ENCODE results near the gene NUP50. TPM values are rescaled to one million over a fixed set of nuclear protein-coding genes. Genes with fewer than 3 reads are reported as not detected.

Gene NUP50
- total RNA-seq, 1 donor from 2014 or later, result 166 TPM

GRCh38 chr22:45192701-45193187, 29.0 kb downstream of the NUP50 start:
- intact Hi-C loops (cut with micrococcal nuclease), result no loop called here

GRCh38 chr22:45194686-45195085, 31.0 kb downstream of the NUP50 start:
- intact Hi-C loops (cut with micrococcal nuclease), result no loop called here

GRCh38 chr22:45195616-45196015, 31.9 kb downstream of the NUP50 start:
- intact Hi-C loops (cut with micrococcal nuclease), result no loop called here

- intact Hi-C loops (cut with micrococcal nuclease), result no loop called here
Observed at GRCh38 chr22:45196308-45196707, 32.6 kb downstream of the NUP50 start.

GRCh38 chr22:45196926-45197605, 33.3 kb downstream of the NUP50 start:
- intact Hi-C loops (cut with micrococcal nuclease), result no loop called here

GRCh38 chr22:45197606-45198462, 34.1 kb downstream of the NUP50 start:
- intact Hi-C loops (cut with micrococcal nuclease), result no loop called here

GRCh38 chr22:45198463-45198795, 34.7 kb downstream of the NUP50 start:
- intact Hi-C loops (cut with micrococcal nuclease), result no loop called here

GRCh38 chr22:45199723-45200122, 36.0 kb downstream of the NUP50 start:
- intact Hi-C loops (cut with micrococcal nuclease), result no loop called here

- intact Hi-C loops (cut with micrococcal nuclease), result no loop called here
Observed at GRCh38 chr22:45200230-45200629, 36.5 kb downstream of the NUP50 start.

GRCh38 chr22:45200860-45201511, 37.3 kb downstream of the NUP50 start:
- intact Hi-C loops (cut with micrococcal nuclease), result no loop called here

GRCh38 chr22:45201678-45202332, 38.1 kb downstream of the NUP50 start:
- intact Hi-C loops (cut with micrococcal nuclease), result no loop called here

- intact Hi-C loops (cut with micrococcal nuclease), result no loop called here
Observed at GRCh38 chr22:45202333-45203149, 38.8 kb downstream of the NUP50 start.

- intact Hi-C loops (cut with micrococcal nuclease), result no loop called here
Observed at GRCh38 chr22:45203150-45203951, 39.6 kb downstream of the NUP50 start.

GRCh38 chr22:45204241-45204640, 40.5 kb downstream of the NUP50 start:
- intact Hi-C loops (cut with micrococcal nuclease), result no loop called here

- intact Hi-C loops (cut with micrococcal nuclease), result no loop called here
Observed at GRCh38 chr22:45204819-45205218, 41.1 kb downstream of the NUP50 start.

- intact Hi-C loops (cut with micrococcal nuclease), result no loop called here
Observed at GRCh38 chr22:45205276-45205925, 41.7 kb downstream of the NUP50 start.

- intact Hi-C loops (cut with micrococcal nuclease), result no loop called here
Observed at GRCh38 chr22:45206233-45206632, 42.5 kb downstream of the NUP50 start.

GRCh38 chr22:45207533-45207932, 43.8 kb downstream of the NUP50 start:
- intact Hi-C loops (cut with micrococcal nuclease), result no loop called here

- intact Hi-C loops (cut with micrococcal nuclease), result no loop called here
Observed at GRCh38 chr22:45207981-45208664, 44.4 kb downstream of the NUP50 start.

All from T-helper 2 cell treated with Interferon-gamma antibody and Interleukin-4, amounts not matched to agents 100 ng/mL and 5 ng/mL, for 36 hours (primary cell).